GM12864 (cell line): ENCODE measurements around the gene C1QTNF2.

ENCODE experiments used
- DNase-seq: peaks from one replicate; pipeline ENCODE4 v3.0.0-alpha.2; 2011; ENCODE audit warnings: low read depth
- H3K4me3 ChIP-seq: 2 replicates; pipeline ENCODE4 v1.5.1; 2011; ENCODE audit warnings: mild to moderate bottlenecking, low read depth, low read length, control low read depth
- TF ChIP-seq, protein P1 (sequence below): IDR thresholded peaks from 2 replicates; pipeline ENCODE4 v1.5.1; 2011; ENCODE audit warnings: low read depth, mild to moderate bottlenecking, moderate library complexity, low read length, control low read depth, inconsistent platforms; ENCODE audit errors: missing control alignments

The C1QTNF2 gene

DNA sequence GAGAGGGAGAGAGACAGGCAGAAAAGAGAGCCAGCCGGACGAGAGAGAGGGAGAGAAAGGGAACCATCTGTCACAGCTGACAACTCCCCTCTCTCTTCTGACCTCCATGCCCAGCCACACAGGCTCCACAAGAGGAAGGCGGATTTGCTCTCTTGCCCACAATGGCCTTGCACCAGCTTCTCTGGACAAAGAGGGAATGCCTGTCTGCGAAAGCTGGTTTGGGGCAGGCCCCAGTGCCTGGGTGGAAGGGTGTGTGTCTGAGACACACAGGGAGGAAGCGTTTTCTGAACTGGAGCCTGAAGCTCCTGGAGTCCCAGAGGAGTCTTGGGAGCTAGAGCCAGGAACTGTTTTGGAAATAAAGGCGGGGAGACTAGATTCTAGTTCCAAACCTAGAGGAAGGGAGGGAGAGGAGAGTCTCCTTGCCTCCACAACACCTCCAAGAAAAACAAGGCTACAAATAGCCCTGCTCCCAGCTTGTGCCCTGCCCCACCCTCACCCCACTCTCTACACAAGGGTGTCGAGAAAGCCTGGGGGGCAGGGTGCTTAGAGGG, 12.5 kb downstream of the C1QTNF2 start:
- DNase-seq = no peak
- TF ChIP-seq, protein P1, sequence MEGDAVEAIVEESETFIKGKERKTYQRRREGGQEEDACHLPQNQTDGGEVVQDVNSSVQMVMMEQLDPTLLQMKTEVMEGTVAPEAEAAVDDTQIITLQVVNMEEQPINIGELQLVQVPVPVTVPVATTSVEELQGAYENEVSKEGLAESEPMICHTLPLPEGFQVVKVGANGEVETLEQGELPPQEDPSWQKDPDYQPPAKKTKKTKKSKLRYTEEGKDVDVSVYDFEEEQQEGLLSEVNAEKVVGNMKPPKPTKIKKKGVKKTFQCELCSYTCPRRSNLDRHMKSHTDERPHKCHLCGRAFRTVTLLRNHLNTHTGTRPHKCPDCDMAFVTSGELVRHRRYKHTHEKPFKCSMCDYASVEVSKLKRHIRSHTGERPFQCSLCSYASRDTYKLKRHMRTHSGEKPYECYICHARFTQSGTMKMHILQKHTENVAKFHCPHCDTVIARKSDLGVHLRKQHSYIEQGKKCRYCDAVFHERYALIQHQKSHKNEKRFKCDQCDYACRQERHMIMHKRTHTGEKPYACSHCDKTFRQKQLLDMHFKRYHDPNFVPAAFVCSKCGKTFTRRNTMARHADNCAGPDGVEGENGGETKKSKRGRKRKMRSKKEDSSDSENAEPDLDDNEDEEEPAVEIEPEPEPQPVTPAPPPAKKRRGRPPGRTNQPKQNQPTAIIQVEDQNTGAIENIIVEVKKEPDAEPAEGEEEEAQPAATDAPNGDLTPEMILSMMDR = no peak
- no peak overlapping the region for H3K4me3 ChIP-seq

DNA sequence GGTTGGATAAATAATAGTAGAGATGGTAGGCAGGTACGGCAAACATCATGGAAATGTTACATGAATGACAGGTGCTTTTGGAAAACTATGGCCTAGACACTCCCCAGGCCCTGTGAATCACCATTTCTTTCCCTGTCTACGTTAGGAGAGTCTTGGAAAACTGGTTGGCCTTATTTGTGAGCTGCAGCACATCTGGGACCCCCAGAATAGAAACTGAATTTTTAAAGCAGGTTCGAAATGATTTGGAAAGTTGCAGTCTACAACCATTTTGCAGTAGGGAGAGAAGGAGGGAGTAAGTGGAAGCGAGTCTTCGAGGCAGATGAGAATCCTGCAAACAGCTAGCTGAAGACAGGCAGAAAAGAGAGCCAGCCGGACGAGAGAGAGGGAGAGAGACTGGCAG, 13.0 kb downstream of the C1QTNF2 start:
- H3K4me3 ChIP-seq = no peak overlapping the region
- no peak for DNase-seq
- TF ChIP-seq, protein P1 = no peak

DNA sequence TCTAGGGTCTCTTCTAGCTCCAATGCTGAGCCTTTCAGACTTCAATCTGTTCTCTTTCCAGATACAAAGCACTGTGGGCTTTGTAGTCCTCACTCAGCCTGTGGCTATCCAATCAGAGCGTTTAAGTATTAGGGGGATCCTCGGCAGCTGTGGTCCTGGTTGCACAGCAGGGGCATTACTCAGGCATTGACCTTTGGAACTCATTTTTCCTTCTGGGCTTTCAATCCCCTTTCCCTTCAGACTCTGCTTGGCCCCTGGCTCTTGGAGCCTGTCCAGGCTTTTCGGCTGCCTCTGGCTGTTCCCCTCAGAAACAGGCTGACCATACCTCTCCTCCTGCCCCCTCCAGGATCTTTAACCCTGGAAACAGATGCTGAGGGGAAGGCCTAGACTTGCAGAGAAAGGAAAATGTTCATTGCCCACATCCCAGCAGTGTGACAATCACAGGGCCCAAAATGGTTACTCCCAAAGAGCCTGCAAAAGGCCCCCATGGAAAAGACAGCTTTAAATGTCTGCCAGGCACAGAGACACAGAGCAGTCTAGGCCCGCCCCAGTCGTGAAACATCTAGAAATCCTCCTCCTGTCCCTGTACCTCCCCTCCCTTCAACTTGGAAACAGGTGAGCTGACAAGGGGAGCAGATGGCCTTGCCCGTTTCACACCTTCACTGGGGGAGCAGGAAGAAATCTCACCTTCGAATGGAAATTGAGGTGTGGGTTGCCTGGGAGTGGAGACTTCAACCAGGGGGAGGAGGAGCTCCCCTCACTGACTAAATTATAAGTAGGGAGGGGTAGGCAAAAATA, 13.7 kb downstream of the C1QTNF2 start:
- no peak overlapping the region for H3K4me3 ChIP-seq
- no peak for DNase-seq
- TF ChIP-seq, protein P1 = no peak

DNA sequence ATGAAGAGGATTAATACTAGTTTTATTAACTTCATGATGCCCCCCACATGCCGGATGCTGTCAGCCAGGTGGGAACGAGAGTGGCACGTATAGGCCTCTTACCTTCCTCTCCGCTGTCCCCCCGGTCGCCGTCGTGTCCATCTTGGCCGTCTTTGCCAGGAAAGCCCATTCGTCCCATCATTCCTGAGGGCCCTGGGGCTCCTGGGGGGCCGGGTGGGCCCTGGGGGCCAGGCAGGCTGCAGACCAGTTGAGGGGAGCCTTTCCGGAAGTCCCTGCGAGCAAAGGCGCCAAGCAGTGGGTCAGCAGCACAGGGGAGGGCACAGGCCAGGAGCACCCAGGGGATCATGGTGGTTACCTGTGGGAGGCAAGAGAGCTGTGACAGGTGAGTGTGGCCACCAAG, 15.8 kb downstream of the C1QTNF2 start:
- DNase-seq = no peak
- TF ChIP-seq, protein P1 = no peak
- H3K4me3 ChIP-seq = no peak overlapping the region

DNA sequence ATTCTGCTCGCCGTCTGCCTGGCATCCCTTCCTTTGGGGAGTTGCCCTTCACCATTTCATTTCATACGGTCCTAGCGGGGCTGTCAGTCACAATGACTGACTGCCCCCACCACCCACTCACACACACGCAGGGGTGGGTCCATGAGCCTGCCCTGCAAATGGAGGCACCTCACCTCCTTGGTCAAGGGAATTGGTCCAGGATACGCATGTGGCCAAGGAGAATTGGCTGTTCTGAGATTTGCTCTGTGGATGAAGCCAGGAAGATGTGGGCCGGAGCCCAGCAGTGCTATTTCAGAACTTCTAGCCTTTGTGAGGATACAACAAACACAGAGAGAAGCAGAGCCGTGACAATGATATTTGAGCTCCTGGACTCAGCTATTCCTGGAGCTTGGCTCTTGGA, 17.0 kb downstream of the C1QTNF2 start:
- DNase-seq = no peak
- no peak overlapping the region for H3K4me3 ChIP-seq
- TF ChIP-seq, protein P1 = no peak

DNA sequence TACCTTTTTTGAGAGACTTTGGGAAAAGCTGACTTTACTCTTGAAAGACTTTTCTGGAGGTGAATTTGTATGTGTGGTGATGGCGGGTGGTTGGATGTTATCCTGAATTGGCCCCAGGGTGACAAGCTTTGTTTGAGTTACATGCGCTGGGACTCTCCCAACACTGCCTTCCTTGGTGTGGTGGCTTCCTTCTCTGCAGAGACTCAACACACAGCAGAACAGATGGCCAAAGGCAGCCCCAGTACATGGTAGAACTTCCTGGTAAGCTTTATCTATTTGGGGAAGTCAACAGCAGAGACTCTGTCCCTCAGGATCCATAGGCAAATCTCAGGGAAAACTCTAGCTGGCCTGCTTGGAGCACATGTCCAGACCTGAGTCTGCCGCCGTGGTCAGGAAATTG, 18.1 kb downstream of the C1QTNF2 start:
- DNase-seq = no peak
- TF ChIP-seq, protein P1 = no peak
- no peak overlapping the region for H3K4me3 ChIP-seq

DNA sequence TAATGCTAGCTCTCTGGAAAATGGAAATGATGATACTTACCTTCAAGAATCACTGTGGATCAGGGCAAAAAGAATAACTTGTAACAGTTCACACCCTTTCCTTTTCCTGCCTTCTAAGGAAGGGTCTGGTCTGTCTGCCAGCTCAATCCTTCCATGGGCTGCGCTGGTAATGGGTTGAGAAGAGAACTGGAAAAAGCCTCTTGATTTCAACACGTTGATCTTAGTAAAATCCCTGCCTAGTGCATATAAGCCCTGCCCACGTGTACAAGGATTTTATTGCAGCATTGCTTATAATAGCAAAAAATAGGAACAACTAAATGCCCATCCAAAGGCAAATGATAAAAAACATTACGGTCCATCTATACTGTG, 20.5 kb downstream of the C1QTNF2 start:
- DNase-seq = no peak
- no peak overlapping the region for H3K4me3 ChIP-seq
- TF ChIP-seq, protein P1 = no peak
